ENCODE data around the gene TPSAB1.
"Not testable (repeated sequence)": the region's sequence is repeated elsewhere in the genome, so short reads cannot be mapped to it uniquely, and the experiment has no call there.

Gene TPSAB1

DNA sequence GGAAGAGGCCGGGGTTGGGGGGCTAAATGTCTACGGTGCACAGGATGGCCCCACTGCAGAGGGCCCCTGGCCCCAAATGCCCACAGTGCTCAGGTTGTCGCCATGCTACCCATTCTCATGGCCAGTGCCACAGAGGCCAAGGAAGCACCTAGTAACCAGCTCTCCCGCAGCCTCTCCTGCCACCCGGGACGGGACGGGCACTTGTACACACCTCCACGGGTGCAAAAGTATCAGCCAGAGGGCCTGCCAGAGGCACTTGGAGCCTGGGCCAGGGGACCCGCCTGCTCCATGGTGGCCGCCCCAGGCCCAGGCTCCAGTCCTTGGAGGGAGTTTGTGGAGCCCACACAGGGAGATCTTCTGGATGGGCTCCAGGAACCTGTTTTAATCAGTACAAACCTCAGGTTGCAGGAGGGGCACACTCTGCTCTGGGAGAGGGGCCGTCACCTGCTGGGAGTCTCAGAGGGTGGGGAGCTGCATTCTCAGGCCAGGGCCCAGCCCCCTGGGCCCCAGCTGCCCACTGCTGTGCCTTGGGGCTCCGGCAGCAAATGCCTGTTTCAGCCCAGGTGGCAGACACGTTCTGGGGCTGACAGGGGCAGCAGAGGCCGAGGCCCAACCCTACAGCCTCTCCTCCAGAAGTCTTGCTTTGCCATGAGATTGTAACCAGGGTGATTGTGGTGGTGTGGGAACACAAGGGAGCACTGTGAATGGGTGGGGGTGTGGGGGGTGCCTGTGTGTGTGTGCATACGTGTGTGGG, 23.3 kb downstream of the TPSAB1 start:
- in situ Hi-C loops (cut with HindIII; ENCODE audit: low sequenced_read_pairs), result no loop called here

DNA sequence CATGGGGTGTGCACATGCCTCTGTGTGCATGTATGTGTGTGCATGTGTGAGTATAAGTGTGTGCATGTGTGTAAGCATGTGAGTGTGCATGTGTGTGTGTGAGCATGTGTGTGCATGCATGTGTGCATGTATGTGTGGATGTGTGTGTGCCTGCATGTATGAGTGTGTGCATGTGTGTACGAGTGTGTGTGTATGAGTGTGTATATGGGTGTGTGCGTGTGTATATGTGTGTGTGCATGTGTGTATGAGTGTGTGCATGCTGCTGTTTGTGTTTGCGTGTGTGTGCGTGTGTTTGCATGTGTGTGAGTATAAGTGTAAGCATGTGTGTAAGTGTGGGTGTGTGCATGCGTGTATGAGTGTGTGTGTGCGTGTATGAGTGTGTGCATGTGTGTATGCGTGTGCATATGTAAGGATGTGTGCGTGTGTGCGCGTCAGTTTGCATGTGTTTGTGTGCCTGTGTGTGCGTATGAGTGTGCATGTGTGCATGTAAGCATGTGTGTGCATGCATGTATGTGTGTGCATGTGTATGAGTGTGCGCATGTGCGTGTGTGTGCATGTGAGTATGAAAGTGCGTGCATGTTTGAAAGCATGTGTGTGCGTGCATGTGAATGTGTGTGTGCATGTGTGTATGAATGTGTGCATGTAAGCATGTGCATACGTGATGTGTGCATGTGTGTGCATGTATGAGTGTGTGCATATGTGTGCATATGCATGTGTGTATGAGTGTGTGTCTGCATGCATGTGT, 24.0 kb downstream of the TPSAB1 start:
- in situ Hi-C loops (cut with HindIII; ENCODE audit: low sequenced_read_pairs), result no loop called here

DNA sequence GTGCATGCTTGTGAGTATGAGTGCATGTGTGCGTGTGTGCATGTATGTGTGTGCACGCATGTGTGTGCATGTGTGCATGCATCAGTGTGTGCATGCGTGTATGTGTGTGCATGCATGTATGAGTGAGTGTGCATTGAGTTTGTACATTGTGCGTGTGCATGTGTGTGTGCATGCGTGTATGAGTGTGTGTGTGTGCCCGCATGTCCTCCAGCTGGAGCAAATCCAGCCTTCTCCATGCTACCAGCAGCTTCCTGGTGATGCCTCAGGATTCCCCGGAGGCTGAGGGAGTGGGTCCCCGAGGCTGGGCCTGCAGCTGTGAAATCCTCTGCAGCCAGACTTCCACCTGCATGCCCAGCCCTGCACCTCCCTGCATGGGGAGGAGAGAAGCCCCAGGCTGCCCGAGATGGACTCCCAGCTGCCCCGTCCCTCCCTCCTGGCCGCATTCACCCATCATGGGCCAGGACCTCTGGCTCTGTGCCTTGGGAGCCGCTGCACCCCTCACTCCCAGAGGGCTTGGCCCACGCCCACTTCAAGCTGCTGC, 24.7 kb downstream of the TPSAB1 start:
- in situ Hi-C loops (cut with HindIII; ENCODE audit: low sequenced_read_pairs), result no loop called here

DNA sequence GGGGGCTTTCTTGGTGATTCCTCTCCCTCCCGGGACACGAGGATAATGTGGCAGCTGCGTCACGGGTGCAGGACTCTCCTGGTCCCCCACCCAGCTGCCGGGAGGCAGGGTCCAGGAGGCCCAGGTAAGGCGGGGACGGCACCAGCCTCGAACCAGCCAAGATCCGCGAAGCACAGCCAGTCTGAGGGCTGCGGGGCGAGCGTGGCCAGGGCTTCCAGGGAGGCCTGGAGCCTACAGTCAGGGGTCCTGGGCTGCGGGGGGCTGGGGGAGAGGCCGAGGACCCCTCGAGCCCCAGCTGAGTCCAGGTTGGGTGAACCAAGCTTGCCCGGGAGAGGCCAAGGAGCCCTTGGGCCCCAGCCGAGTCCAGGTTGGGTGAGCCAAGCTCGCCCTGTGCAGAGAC, 25.3 kb downstream of the TPSAB1 start:
- in situ Hi-C loops (cut with HindIII; ENCODE audit: low sequenced_read_pairs), result no loop called here

DNA sequence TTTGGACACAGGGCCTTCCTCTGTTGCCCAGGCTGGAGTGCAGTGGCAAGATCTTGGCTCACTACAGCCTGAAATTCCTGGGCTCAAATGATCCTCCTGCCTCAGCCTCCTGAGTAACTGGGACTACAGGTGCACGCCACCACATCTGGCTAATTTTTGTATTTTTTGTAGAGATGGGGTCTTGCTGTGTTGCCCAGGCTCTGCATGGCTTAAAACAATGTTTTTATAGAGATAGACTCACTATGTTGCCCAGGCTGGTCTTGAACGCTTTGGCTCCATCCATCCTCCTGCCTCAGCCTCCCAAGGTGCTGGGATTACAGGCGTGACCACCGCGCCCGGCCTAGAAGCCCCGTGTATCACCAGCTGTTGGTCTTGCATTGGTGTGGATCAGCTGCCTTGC, 28.9 kb downstream of the TPSAB1 start:
- in situ Hi-C loops (cut with HindIII; ENCODE audit: low sequenced_read_pairs), result not testable (repeated sequence)

DNA sequence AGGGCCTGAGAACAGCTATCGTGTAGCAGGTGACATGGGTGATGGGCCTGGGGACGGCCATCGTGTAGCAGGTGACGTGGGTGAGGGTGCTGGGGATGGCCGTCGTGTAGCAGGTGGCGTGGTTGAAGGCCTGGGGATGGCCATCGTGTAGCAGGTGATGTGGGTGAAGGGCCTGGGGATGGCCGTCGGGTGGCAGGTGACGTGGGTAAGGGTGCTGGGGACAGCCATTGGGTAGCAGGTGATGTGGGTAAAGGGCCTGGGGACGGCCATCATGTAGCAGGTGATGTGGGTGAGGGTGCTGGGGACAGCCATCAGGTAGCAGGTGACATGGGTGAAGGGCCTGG, 30.8 kb downstream of the TPSAB1 start:
- in situ Hi-C loops (cut with HindIII; ENCODE audit: low sequenced_read_pairs), result no loop called here

DNA sequence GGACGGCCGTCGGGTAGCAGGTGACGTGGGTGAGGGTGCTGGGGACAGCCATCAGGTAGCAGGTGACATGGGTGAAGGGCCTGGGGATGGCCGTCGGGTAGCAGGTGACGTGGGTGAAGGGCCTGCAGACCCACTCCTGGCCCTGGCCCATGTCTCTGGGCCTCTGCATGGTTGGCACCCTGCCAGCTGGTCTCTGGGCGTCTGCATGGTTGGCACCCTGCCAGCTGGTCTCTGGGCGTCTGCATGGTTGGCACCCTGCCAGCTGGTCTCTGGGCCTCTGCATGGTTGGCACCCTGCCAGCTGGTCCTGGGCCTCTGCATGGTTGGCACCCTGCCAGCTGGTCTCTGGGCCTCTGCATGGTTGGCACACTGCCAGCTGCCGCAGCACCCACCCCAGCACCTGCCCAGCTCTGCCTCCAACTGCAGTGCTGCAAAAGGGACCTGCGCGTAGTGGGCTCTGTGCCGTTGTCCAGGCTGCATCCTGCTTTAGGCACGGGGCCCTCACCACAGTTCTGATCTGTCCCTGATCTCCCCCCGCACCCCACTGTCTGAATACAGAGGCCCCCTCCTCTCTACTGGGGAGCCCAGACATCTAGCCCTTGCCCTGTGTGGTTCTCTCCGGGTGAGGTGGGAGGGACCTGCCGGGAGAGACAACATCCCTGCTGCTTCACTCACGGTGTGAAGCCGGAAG, 31.4 kb downstream of the TPSAB1 start:
- in situ Hi-C loops (cut with HindIII; ENCODE audit: low sequenced_read_pairs), result not testable (repeated sequence)

DNA sequence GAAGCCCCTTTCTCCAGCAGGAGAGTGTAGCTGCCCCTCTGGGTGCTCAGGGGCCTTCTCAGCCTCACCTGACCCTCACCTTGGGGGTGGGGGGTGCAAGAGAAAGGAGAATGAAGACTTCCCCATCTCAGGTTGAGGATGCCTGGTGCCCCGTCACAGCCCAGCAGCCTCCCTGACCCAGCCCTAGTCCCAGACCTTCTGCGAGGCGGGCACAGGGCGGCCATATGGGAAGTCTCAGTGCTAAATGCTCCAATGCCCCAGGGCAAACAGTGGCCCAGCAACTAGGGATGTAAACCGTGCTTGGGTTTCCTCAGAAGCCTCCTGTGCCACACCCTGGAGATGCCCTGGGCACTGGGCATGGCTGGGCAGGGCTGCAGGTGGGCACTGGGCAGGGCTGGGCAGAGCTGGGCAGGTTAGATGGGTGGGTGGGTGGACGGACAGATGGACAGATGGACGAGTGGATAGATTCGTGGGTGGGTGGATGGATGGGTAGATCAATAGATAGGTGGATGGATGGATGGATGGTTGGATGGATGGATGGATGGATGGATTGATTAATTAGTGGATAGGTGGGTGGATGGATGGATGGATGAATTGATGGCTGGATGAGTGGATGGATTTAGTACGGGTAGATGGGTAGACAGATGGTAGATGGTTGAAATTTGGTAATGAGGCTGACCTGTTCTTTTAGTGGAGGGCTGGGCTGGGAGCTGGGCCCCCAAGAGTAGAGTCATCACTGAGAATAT, 32.1 kb downstream of the TPSAB1 start:
- in situ Hi-C loops (cut with HindIII; ENCODE audit: low sequenced_read_pairs), result no loop called here

DNA sequence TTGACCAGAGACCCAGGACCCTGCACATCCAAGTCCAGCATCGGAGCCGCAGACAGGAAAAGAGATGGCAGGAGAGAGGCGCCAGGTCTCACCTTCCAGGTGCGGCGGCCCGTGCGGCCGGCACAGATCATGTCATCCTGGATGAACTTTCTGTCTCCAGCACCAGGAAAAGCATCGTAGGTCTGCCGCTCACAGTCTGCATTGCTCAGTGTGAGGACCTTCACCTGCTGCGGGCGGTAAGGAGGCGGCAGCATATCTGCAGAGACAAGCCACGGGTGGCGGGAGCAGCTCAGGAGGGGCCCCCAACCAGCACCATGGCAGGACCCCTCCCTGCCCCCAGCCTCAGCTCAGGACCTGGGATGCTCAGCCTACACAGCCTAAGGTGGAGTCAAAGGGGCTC, 33.3 kb downstream of the TPSAB1 start:
- in situ Hi-C loops (cut with HindIII; ENCODE audit: low sequenced_read_pairs), result no loop called here

DNA sequence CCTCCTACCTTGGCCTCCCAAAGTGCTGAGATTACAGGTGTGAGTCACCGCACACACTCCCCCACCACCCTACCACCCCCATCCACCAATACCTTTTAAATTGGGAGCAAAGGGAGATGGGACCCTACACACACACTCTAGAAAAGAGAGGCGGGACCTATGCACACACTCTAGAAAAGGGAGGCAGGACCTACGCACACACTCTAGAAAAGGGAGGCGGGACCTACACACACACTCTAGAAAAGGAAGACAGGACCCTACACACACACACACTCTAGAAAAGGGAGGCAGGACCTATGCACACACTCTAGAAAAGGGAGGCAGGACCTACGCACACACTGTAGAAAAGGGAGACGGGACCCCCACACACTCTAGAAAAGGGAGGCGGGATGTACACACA, 34.3 kb downstream of the TPSAB1 start:
- in situ Hi-C loops (cut with HindIII; ENCODE audit: low sequenced_read_pairs), result no loop called here

DNA sequence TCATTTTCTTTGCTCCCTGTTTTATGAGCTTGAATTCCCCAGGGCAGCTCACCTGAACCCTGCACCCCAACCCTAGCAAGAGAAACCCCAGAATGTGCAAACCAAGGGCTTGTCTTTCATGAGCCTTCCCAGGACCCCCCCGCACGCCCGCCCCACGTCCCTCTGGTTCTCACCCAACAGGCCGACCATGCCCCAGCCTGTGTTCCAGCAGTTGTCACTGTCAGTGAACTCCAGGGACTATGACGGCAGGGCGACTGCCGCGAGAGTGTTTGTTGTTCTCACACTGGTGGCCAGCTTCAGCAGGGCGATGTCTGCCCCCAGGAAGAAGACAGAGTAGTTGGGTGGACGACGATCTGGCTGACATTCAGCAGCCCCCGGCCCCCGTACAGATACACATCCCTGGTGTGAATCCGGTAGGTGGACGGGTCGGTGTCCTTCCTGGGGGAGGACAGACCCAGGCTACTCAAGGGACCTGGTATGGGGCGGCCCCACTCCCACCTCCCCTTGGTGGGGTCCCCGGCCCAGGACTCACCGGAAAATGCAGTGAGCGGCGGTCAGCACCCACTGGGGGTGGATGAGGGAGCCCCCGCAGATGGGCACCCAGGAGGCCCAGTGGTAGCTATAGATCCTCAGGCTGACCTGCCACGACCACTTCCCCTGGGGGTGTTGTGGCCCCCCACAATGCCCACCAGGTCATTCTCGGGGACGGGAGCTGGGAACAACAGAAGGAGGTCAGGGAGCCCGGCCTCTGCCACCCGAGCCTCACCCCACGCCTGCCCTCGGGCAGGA, 35.5 kb downstream of the TPSAB1 start:
- in situ Hi-C loops (cut with HindIII; ENCODE audit: low sequenced_read_pairs), result no loop called here

DNA sequence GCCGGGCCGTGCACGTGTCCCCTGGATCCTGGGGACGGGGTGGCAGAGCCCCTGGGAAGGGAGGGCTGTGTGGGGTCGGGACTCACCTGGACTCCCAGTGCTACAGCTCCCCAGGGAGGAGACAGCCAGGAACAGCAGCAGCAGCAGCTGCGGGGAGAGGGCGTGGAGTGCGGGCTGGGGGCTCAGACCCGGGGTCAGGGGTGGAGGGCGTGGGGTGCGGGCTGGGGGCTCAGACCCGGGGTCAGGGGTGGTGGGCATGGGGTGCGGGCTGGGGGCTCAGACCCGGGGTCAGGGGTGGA, 36.0 kb downstream of the TPSAB1 start:
- in situ Hi-C loops (cut with HindIII; ENCODE audit: low sequenced_read_pairs), result no loop called here

DNA sequence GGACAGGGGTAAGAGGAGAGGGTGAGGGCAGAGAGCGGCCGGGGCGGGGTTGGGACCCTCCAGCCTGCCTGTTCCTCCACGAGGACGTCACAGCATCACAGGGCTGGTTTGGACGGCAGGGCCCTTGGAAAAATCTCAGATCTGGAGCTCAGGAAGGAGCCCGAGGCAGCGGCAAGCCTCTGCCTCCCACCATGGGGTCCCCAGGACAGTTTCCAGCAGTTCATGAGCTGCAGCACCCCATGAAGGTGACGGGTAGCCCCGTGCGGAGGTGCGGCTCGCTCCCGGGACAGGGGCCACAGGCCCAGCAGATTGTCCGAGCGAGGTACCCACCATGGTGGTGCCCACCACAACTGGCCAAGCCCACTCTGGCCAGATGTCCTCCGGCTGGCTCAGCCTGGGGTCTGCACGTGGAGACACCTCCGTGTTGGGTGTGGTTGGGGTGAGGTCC, 36.7 kb downstream of the TPSAB1 start:
- in situ Hi-C loops (cut with HindIII; ENCODE audit: low sequenced_read_pairs), result no loop called here

DNA sequence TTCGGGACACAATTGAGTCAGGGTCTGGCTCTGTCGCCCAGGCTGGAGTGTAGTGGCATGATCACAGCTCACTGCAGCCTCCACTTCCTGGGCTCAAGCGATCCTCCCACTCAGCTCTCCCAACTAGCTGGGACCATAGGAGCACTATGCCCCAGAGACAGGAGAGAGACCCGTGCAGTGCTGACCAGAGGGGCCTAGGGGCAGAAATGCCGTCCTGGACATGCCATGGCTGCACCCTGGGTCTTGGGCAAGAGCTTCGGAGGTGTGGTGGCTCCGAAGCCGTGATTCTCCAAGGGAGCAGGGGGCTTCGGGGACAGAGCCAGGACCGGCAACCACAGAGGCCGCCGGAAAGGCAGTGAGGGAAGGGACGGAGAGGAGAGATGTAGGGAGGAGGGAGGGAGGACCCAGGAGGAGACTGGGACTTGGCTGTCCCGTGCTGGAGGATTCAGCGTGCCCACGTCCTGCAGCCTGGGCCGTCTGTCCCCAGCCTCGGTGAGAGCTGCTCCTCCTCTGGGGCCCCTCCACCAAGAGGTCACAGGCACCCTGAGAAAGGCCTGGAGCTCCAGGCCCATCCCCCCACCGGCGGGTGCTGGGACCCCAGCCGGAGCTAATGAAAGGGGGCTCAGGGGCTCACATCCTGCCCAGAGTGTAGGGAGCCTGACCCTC, 37.2 kb downstream of the TPSAB1 start:
- in situ Hi-C loops (cut with HindIII; ENCODE audit: low sequenced_read_pairs), result no loop called here

DNA sequence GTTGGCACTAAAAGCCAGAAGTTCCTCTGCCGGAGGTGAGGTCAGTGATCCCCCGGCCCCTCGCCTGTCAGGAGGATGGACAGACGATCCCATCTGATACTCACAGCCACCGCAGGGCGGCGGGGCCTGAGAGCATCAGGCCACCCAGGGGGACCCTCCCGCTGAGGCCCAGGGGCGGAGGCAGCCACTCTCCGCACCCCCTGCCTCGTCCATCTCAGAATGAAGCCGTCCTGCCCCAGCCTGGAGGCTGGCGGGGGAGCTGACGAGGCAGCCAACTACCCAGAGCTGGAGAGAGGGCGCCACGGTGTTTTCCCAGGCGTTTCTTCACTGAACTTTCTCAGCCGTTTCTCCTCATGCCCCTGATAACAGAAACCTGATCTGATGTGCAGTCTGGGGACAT, 38.0 kb downstream of the TPSAB1 start:
- in situ Hi-C loops (cut with HindIII; ENCODE audit: low sequenced_read_pairs), result no loop called here

DNA sequence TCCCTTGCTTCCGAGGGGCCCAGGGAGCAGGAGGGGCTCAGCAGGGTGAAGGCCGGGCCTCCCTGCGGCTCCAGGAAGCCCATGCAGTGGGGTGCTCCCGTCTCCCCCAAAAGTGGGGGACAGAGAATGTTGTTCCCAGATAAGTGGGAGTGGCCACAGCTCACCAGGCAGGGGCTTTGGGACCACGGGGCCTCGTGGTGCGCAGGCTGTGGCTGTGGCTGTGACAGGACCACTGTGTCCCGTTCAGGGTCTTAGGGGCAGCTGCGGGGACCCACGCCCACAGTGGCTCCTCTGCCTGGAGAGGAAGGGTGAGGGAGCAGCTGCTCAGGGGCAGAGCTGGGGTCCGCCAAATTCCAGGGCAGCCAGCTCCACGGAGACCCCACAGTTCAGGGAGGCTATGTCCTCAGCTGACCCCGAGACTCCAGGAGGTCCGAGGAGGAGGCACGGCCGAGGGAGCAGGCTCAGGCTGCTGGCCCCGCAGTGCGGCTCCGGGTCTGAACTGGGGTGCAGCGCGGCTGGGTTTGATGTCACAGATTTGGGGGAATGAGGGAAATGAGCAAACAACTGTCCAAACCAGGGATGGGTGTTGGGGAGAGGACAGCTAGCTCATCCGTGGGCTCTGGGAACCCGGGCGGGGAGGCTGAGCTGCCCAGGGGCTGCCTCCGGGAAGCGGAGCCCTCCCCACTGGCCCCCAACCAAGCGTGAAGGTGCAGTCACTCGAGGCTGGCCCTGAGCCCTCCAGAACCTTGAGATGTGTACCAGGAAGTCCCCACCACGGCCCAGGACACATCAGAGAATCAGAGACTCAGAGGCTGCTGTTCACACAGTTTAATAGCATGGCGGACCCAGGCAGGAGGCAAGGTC, 38.8 kb downstream of the TPSAB1 start:
- in situ Hi-C loops (cut with HindIII; ENCODE audit: low sequenced_read_pairs), result no loop called here

DNA sequence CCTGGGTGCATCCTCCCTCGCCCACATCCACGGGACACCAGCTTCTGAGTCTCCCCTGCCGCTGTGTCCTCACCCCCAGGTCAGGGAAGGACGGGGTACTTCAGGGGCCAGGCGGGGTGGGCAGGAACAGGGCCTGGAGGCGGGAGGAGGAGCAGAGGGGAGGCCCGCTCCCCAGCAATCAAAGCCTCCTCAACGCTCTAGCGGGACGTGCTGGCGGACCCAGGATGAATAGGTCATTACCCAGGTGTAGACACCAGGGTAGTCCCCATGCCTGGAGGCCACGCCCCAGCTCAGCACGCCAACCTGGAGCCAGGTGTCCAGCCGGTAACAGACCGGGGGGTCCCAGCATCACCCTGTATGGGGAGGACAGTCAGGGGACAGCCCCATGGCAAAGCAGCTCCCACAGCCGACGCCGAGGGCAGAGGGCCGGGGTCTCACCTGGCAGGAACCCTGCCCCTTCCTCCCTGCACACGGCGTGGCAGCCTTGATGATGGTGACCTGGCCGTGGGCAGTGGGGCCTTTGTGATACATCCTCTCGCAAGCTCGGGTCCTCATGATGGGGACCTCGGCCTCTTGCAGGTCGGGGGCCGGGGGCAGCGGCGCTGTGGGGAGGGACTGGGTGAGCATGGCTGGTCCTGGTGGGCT, 39.6 kb downstream of the TPSAB1 start:
- in situ Hi-C loops (cut with HindIII; ENCODE audit: low sequenced_read_pairs), result no loop called here

DNA sequence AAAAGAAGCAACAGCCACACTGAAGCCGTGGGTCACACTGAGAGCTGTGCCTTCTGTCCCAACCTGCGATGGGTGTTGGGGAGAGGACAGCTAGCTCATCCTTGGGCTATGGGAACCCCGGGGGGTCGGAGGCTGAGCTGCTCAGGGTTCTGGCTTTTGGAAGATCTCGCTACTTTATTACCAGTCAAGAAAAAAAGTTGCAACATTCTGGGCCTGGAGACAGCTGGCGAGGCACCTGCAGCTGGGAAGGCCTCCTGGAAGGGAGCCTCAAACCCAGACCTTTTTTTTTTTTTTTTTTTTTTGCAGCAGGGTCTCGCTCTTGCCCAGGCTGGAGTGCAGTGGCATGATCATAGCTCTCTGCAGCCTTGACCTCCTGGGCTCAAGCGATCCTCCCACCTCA, 40.3 kb downstream of the TPSAB1 start:
- in situ Hi-C loops (cut with HindIII; ENCODE audit: low sequenced_read_pairs), result no loop called here
